GM18520 (cell line): ENCODE measurements around the gene EIF5.
"Not testable (repeated sequence)": the region's sequence is repeated elsewhere in the genome, so short reads cannot be mapped to it uniquely, and the experiment has no call there.

Experiments
- ATAC-seq: cut with Tn5 transposase; IDR thresholded peaks from one replicate; pipeline ENCODE4 v1.9.1; 2021; ENCODE audit not compliant: unreplicated experiment

The EIF5 gene

DNA sequence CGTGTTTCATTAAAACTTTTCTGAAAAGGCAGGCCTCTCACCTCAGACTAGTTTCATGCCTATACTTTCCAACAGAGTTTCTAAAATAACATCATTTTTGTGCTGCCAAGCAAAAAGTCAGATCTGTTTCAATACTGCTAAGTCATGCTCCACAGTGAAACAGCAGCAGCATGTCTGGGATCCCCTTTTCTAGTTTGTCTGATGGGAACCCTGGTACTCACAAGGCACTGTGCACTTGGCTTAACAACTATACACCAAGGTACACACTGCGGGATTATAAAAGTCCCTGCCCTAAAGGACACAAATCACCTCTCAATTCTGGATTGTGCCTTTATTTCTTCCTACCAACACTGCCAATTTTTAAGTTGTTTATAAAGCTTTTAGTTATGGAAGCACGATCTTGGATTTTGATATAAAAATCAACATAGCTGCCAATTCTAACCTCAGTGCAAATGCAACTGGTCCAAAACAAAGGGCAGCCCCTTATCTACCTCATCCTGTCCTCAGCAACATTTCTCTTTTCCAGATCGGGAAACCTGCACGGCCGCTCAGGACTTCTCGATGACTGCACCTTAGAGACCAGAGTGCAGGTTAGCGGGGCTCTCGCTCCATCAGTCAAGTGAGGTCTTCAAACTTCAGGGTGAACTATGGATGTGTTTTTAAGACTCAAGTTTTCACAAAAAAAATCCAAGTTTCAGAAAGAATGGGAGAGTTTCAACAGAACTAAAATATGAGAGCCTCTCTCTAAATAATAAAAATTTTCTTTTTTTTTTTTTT lies 1.7 kb upstream of the EIF5 start:
- no peak for ATAC-seq

DNA sequence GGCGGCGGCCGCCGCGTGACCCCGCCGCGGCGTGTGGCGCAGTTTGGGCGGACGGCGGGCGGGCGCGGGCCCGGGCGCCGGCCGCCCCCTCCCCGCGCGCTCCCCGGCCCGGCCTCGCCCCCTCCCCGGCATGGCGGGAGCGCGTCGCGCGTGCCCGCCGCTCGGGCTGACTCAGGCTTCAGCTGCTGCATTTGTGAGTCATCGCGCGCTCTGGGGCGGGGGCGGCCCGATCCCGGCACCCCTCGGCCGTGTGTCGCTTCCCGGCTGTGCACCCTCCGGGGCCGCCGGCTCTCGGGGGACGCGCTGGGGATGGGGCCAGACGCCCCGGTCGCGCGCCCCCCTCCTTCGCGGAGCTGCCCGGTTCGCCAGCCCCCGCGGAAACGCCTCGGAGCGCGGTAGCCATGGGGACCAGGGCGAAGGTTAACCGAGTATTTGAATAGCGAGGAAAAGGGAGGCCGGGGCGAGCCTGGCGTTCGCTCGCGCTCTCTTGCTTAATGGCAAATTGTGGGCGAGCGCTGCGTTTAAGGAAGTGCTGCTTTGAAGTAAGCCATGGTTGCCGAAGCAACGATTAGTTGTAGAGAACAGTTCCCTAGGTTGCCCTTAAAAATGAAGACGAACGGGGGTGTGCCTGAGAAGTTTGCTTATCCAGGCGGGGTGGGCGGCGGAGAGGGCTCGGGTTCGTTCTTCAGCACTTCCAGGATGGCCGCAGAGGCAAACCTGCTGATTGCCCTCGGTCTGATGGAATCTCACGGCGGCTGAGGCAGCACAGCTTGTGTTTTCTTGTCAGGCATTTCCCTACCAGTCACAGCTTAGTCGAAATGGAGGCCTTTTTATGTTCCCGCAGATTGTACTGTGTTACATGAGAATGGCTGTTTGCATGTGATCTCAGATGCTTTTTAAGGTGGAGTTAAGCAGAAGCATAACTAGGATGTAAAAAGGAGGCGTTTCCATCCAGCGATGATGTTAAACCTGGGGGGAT lies 896 bp downstream of the EIF5 start:
- peak; percentile 10 for ATAC-seq

DNA sequence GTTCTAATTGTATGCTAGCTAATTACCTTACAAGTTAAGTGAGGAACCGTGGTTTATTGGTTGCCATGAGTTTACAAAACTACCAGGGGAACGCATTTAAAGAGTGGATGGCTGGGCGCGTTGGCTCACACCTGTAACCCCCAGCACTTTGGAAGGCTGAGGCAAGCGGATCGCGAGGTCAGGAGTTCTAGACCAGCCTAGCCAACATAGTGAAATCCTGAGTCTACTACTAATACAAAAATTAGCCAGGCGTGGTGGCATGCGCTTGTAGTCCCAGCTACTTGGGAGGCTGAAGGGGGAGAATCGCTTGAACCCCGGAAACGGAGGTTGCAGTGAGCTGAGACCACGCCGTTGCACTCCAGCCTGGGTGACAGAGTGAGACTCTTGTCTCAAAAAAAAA lies 2.2 kb downstream of the EIF5 start:
- no peak for ATAC-seq

GRCh38 chr14:103337794-103338193 lies 3.8 kb downstream of the EIF5 start:
- no peak for ATAC-seq

GRCh38 chr14:103339561-103339960 lies 5.5 kb downstream of the EIF5 start:
- no peak for ATAC-seq

- ATAC-seq: no peak
Measured at GRCh38 chr14:103340480-103341212, 6.6 kb downstream of the EIF5 start.

GRCh38 chr14:103341250-103342129 lies 7.5 kb downstream of the EIF5 start:
- ATAC-seq: no peak

GRCh38 chr14:103343164-103343879 lies 9.3 kb downstream of the EIF5 start:
- no peak for ATAC-seq

GRCh38 chr14:103343905-103344797 lies 10.1 kb downstream of the EIF5 start:
- no peak for ATAC-seq

DNA sequence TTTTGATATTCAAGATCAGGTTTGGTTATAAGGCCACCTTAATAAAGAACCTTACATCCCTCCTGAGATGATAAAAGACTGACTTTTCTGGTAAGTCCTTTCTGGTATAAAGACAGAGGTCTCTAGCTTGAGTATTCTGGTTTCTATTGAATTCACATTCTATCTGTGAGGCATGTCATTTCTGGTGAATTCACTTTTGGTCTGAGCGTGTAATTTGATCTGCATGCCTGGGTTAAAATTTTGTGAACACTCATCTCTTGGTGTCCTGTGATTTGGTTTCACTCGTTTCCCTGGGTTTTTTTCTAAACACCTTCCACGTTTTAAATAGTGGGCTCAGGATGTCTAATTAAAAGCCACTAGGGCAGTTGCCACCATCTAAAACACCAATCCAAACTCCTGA lies 12.2 kb downstream of the EIF5 start:
- ATAC-seq: no peak

- no peak for ATAC-seq
Measured at GRCh38 chr14:103347091-103347815, 13.2 kb downstream of the EIF5 start.

DNA sequence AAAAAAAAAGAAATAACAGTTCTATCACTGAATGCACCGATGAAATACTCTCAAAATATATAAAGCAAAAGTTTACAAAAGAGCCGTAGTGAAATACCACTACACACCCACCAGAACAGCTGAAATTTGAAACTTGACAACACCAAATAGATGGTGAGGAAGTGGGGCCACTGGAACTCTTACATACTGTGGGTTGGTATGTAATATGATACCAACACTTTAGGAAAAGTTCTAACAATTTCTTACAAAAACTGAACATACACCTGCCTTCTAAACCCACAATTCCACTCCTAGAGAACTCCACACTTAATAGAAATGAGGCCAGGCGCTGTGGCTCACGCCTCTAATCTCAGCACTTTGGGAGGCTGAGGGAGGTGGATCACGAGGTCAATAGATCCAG lies 14.1 kb downstream of the EIF5 start:
- ATAC-seq: no peak

- ATAC-seq: no peak
Measured at GRCh38 chr14:103349982-103350381, 15.9 kb downstream of the EIF5 start.

DNA sequence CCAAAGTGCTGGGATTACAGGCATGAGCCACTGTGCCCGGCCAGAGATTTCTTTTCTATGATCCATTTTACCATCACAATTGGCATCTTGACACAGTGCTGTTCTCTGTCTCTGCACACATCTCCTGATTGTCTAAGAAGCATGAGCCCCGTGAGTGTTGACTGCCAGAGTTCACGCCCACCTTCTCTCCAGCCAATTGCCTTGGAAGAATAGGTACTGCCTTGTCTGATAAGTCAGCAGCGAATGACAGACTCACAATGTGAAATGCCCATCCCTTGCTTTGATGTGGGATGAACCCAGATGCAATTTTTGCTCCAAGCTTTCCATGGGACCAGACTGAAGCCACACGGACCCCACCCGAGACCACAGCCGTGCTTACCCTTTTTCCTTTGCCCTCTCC lies 19.3 kb downstream of the EIF5 start:
- ATAC-seq: no peak

DNA sequence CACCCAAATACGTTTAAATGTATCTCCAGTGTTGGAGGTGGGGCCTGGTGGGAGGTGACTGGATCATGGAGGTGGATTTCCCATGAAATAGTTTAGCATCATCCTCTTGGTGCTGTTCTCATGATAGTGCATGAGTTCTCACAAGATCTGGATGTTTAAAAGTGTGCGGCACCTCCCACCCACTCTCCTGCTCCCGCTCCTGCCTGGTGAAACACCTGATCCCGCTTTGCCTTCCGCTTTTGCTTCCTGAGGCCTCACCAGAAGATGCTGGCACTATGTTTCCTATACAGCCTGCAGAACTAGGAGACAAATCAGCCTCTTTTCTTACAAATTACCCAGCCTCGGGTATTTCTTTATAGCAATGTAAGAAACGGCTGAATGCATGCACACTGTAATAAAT lies 20.1 kb downstream of the EIF5 start:
- ATAC-seq: no peak

GRCh38 chr14:103356024-103356682 lies 22.1 kb downstream of the EIF5 start:
- ATAC-seq: no peak

GRCh38 chr14:103357552-103357951 lies 23.5 kb downstream of the EIF5 start:
- ATAC-seq: not testable (repeated sequence)

- no peak for ATAC-seq
Measured at GRCh38 chr14:103360548-103360947, 26.5 kb downstream of the EIF5 start.
